Esophagus muscularis mucosa (tissue), 4 donors: ENCODE results near the gene DNAH11. TPM values are rescaled to one million over a fixed set of nuclear protein-coding genes. Genes with fewer than 3 reads are reported as not detected.

Source experiments
- DNase-seq: peaks from one replicate; pipeline ENCODE4 v3.0.0-alpha.2; 2017; ENCODE audit errors: extremely low spot score
- H3K27ac ChIP-seq, 4 donors: fragments of 200-600 bp; sonication (generic); replicated peaks in 1 of 4; 1 replicate in 3 of 4; 2 replicates in 1 of 4; pipeline ENCODE4 v1.5.1; 2016 to 2019; ENCODE audit warnings: mild to moderate bottlenecking in 1 of 4
- H3K27me3 ChIP-seq, 4 donors: fragments of 200-600 bp; sonication (generic); one replicate each; pipeline versions ENCODE4 v1.5.1 to v1.6.0; 2016 to 2019
- H3K36me3 ChIP-seq, 4 donors: fragments of 200-600 bp; sonication (generic); one replicate each; pipeline ENCODE4 v1.5.1; 2016 to 2019
- H3K4me1 ChIP-seq, 4 donors: fragments of 200-600 bp; sonication (generic); one replicate each; pipeline ENCODE4 v1.5.1; 2016 to 2019
- H3K4me3 ChIP-seq, 4 donors: fragments of 200-600 bp; sonication (generic); 1 replicate in 2 of 4; 2 replicates in 2 of 4; pipeline ENCODE4 v1.5.1; 2016 to 2019; ENCODE audit warnings: mild to moderate bottlenecking in 4 of 4, moderate library complexity in 1 of 4
- H3K9me3 ChIP-seq, 4 donors: fragments of 200-600 bp; sonication (generic); 1 replicate in 3 of 4; 2 replicates in 1 of 4; pipeline ENCODE4 v1.5.1; 2016 to 2019
- EP300 ChIP-seq: sonication (generic); formaldehyde crosslinking; IDR thresholded peaks from one replicate; pipeline ENCODE4 v1.6.1; 2017; ENCODE audit warnings: antibody characterized with exemption
- POLR2A ChIP-seq: fragments of 450-650 bp; IDR thresholded peaks from one replicate; pipeline ENCODE4 v1.6.1; 2017; ENCODE audit warnings: antibody characterized with exemption, moderate library complexity, mild to moderate bottlenecking, low read depth
- POLR2AphosphoS5 ChIP-seq, 2 donors: sonication (generic); formaldehyde crosslinking; IDR thresholded peaks; one replicate each; pipeline ENCODE4 v1.6.1; 2017; ENCODE audit warnings: antibody characterized with exemption in 2 of 2
- WGBS: methylation state at CpG from one replicate; pipeline ENCODE4 v1.1.5; 2018; 5-methylcytosine and 5-hydroxymethylcytosine counted together
- intact Hi-C: fragments of 100-400 bp; cut with DNase I; formaldehyde crosslinking; loops from one replicate; pipeline ENCODE4 v1.15.1; 2023
- total RNA-seq, 4 donors: library from RNA; depleted of rRNA; stranded (reverse); fragments of >200 nt; gene quantifications; one replicate each; pipeline versions ENCODE4 v1.1.0 to v1.2.1, GENCODE V29; 2016
- TF ChIP-seq, protein P1 (sequence below), 3 experiments: fragments of 200-600 bp in 2 of 3; fragments of 450-650 bp in 1 of 3; sonication (generic) in 2 of 3; IDR thresholded peaks; one replicate each; pipeline ENCODE4 v1.5.1; 2017 to 2019; ENCODE audit warnings: antibody characterized with exemption in 3 of 3, mild to moderate bottlenecking in 2 of 3, moderate library complexity in 1 of 3

Gene DNAH11
- total RNA-seq, 4 donors from 2014 or later = 8.7 to 16.6 (median 13.1) TPM

DNA sequence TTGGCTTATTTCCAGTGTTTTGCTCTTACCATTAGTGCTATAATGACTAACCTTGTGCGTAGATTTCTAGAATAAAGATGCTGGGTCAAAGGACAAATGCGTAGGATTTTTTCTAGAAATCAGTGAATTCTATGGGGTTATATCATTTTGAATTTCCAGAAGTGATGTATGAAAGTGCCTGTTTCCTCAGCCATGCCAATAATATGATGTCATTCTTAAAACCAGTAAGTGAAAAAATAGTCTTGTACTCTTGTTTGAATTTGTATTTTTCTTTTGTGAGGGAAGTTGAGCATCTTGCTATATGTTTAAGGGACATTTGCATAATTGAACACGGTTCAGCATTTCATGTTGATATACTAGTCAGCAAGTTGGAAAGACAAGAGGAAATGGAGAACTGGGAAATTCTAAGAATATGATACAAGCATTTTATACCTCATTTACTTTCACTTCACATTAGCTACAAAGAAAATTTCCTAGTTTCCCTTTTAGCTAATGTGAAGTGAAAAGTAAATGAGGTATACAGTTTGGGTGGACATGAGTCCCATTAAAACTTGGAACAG is 3.8 kb upstream of the DNAH11 start:
- Histone ChIP-seq H3K4me3 (no peak overlapping the region), H3K36me3 (no peaks in the 10 kb centered on the region), H3K27me3 (peaks cover 0 to 12% (median 0%) of the 10 kb centered on the region in 4 donors), H3K9me3 (no peaks in the 10 kb centered on the region), H3K27ac (no peak overlapping the region), H3K4me1 (peaks cover 13 to 18% (median 16%) of the 10 kb centered on the region in 4 donors)
- intact Hi-C loops = no loop called here
- DNase-seq = no peak
- TF ChIP-seq POLR2A (no peak), EP300 (no peak), POLR2AphosphoS5 (IDR thresholded peaks at IDR 0.05) (no peak)
- TF ChIP-seq, protein P1, sequence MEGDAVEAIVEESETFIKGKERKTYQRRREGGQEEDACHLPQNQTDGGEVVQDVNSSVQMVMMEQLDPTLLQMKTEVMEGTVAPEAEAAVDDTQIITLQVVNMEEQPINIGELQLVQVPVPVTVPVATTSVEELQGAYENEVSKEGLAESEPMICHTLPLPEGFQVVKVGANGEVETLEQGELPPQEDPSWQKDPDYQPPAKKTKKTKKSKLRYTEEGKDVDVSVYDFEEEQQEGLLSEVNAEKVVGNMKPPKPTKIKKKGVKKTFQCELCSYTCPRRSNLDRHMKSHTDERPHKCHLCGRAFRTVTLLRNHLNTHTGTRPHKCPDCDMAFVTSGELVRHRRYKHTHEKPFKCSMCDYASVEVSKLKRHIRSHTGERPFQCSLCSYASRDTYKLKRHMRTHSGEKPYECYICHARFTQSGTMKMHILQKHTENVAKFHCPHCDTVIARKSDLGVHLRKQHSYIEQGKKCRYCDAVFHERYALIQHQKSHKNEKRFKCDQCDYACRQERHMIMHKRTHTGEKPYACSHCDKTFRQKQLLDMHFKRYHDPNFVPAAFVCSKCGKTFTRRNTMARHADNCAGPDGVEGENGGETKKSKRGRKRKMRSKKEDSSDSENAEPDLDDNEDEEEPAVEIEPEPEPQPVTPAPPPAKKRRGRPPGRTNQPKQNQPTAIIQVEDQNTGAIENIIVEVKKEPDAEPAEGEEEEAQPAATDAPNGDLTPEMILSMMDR (IDR thresholded peaks at IDR 0.05) = no peak
- WGBS = 83% methylated on average over 3 of the region's 3 CpGs

DNA sequence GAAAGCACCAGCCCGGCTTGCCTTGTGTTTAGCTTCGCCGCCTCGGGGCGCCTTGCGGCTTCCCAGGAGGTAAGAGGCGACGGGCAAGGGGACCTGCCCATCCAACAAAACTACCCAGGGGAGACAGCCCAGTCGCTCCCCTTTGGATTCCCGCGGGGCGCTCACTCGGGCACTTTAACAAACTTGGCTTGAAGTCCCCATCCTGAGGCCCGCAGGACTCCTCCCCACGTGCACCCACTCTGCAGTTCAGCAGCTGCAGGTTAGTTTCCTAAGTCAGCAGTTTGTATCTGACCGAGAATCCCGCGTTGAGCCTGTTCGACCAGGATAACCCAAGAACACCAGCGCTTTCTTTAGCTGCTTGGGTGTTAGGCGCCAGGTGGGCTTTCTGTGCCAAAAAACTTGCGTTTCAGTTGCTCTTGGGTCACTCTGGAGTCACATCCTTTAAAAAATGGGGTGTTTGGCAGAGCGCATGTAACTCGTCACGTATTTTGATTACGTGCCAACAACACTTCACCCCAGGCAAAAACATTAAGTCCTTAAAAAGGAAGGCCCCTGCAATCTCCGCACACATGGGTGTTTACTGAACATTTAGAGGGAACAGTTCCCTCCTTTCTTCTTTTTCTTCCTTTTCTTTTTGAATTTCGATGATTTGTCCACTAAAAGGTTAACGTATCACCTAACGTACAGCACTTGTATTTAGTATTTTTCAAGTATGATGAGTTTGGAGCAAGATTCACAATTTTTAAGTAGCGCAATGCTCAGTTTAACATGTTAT is 876 bp downstream of the DNAH11 start:
- peaks cover 13 to 31% (median 16%) of the 10 kb centered on the region in 4 donors for H3K4me1 ChIP-seq
- no peaks in the 10 kb centered on the region for H3K36me3 ChIP-seq
- peak in 1 of 2 donors; percentile 10 for TF ChIP-seq POLR2AphosphoS5 (IDR thresholded peaks at IDR 0.05)
- TF ChIP-seq, protein P1 (IDR thresholded peaks at IDR 0.05) = no peak
- DNase-seq = no peak
- intact Hi-C loops = loop anchor here (10.0 kb wide), 1 partner anchor 231 kb away; no protein-coding TSS in a partner anchor
- 9% methylated on average over 23 of the region's 31 CpGs for WGBS
- no peaks in the 10 kb centered on the region for H3K9me3 ChIP-seq
- H3K4me3 ChIP-seq = peak overlapping the region; percentile 61 to 74 (median 68)
- H3K27ac ChIP-seq = peak overlapping the region; percentile 53 to 78 (median 59)
- peaks cover 0 to 12% (median 0%) of the 10 kb centered on the region in 4 donors for H3K27me3 ChIP-seq

DNA sequence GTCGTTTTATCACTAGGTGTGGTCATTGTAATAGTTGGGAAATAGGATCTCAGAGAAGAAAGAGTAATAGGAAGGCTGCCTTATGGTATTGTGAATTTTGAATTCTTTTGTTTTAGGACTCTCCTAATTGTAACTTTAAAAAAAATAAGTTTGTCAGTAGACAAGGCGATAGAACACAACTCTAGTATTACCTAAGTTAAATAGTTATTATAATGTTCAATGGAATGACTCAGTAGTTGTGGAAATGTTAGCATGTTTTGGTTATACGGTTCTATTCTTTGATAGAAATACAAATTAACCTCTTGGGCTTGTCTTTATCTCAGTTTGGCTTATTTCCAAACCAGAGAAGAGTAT is 1.4 kb downstream of the DNAH11 start:
- WGBS = 43% methylated on average over 3 of the region's 3 CpGs
- intact Hi-C loops = loop anchor here (10.0 kb wide), 1 partner anchor 231 kb away; no protein-coding TSS in a partner anchor
- no peaks in the 10 kb centered on the region for H3K36me3 ChIP-seq

DNA sequence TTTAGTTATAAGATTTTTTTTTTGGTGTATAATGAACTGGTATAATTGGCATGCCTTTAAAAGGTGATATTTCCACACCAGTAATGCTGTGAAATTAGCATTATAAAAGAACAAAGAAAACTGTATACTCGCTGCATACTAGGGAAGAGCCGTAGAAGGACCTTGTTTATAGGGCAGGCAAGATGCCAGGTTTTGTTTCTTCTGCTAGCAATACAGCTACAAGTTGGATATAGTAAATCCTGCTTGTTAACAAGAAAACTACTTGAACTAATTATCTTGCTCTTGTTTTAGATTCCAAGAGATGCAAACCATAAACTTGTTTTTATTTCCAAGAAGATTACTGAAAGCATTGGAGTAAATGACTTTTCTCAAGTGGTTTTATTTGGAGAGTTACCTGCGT is 1.9 kb downstream of the DNAH11 start:
- TF ChIP-seq, protein P1 (IDR thresholded peaks at IDR 0.05) = no peak
- no peak for TF ChIP-seq EP300
- no peak for TF ChIP-seq POLR2A
- TF ChIP-seq POLR2AphosphoS5 (IDR thresholded peaks at IDR 0.05) = no peak
- peak overlapping the region; percentile 61 to 74 (median 68) for H3K4me3 ChIP-seq
- peaks cover 0 to 12% (median 0%) of the 10 kb centered on the region in 4 donors for H3K27me3 ChIP-seq
- intact Hi-C loops = loop anchor here (10.0 kb wide), 1 partner anchor 230 kb away; no protein-coding TSS in a partner anchor
- WGBS = 58% methylated on average over 3 of the region's 3 CpGs
- no peaks in the 10 kb centered on the region for H3K36me3 ChIP-seq
- no peak for DNase-seq
- peaks cover 13 to 31% (median 16%) of the 10 kb centered on the region in 4 donors for H3K4me1 ChIP-seq
- no peaks in the 10 kb centered on the region for H3K9me3 ChIP-seq
- H3K27ac ChIP-seq = peak overlapping the region in 2 of 4 donors; percentile 61 to 78

More for the DNA sequence above, 1.4 kb downstream of the DNAH11 start:
- Histone ChIP-seq H3K27ac (peak overlapping the region in 2 of 4 donors; percentile 61 to 78), H3K9me3 (no peaks in the 10 kb centered on the region), H3K4me3 (peak overlapping the region; percentile 61 to 74 (median 68)), H3K4me1 (peaks cover 13 to 31% (median 16%) of the 10 kb centered on the region in 4 donors), H3K27me3 (peaks cover 0 to 12% (median 0%) of the 10 kb centered on the region in 4 donors)
- no peak for DNase-seq
- no peak for TF ChIP-seq EP300
- no peak for TF ChIP-seq POLR2A
- no peak for TF ChIP-seq POLR2AphosphoS5 (IDR thresholded peaks at IDR 0.05)
- TF ChIP-seq, protein P1 (IDR thresholded peaks at IDR 0.05) = no peak
